HG03135 (cell line): ENCODE measurements around the gene CPM.
A peak's percentile ranks its signal among the peaks of the same experiment; 100 is the strongest.

Experiments
- ATAC-seq: cut with Tn5 transposase; IDR thresholded peaks from one replicate; pipeline ENCODE4 v1.9.1; 2021; ENCODE audit warnings: mild to moderate bottlenecking, moderate library complexity; ENCODE audit not compliant: unreplicated experiment

Gene CPM

DNA sequence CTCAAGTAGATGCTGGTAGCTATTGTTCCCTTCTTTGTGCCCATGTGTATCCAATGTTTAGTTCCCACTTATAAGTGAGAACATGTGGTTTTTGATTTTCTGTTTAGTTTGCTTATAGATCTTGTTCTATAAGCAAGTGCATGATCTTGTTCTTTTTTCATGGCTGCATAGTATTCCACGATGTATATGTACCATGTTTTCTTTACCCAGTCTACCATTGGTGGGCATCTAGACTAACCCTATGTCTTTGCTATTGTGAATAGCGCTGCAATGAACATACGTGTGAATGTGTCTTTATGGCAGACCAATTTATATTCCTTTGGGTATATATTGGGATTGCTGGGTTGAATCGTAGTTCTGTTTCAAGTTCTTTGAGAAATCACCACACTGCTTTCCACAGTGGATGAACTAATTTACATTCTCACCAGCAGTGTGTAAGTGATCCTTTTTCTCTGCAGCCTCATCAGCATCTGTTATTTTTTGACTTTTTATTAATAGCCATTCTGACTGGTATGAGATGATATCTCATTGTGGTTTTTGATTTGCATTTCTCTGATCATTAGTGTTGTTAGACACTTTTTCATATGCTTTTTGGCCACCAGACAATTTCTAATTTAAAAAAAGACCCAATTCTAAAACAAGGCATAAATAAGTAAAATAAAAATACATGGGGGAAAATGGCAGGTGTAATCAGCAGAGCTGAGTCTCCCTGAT lies 50.6 kb downstream of the CPM start:
- no peak for ATAC-seq

GRCh38 chr12:68880660-68881325 lies 52.2 kb downstream of the CPM start:
- no peak for ATAC-seq

DNA sequence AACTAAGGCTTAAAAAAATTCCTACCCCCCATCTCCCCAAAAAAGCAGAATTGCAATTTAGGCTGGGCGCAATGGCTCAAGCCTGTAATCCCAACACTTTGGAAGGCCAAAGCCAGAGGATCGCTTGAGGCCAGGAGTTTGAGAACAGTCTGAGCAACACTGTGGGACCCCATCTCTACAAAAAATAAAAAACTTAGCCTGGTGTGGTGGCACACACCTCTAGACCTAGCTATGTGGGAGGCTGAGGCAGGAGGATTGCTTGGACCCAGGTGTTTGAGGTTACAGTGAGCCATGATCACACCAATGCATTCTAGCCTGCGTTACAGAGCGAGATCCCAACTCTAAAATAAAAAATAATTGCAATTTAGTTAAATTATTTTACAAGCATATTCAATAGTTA lies 54.1 kb downstream of the CPM start:
- no peak for ATAC-seq

DNA sequence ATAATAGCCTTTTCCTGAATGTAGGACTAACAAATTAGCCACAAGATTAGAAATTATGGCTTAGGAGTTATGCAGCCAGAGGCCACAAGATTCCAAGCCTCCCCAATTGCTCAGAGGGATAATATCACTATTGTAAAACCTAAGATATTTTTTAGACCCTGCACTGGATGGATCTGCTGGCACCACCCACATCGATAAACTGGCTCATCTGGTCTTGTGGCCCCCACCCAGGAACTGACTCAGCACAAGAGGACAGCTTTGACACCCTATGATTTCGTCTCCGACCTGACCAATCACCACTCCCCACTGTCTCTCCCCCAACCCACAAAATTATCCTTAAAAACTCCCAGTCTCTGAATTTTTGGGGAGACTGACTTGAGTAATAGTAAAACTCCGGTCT lies 54.7 kb downstream of the CPM start:
- ATAC-seq: no peak

DNA sequence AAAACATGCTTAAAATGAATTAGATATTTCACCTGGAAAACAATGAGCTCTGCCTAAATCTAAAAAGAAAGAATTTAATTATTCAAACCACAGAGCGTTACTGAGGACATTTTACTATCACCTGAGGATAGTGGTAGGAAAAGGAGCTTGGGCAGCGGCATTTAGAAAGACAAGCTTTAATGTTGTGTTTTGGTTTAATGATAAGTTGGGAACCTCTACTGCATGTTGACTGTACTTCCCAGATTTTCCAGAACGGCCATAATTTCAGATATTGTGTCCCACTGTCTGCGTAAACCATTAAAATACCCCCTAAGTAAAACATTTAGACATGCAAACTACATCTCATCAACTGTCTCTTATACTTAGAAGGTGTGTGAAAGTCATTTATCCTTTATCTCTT lies 55.4 kb downstream of the CPM start:
- ATAC-seq: no peak

- no peak for ATAC-seq
Measured at GRCh38 chr12:68876461-68876860, 56.5 kb downstream of the CPM start.

DNA sequence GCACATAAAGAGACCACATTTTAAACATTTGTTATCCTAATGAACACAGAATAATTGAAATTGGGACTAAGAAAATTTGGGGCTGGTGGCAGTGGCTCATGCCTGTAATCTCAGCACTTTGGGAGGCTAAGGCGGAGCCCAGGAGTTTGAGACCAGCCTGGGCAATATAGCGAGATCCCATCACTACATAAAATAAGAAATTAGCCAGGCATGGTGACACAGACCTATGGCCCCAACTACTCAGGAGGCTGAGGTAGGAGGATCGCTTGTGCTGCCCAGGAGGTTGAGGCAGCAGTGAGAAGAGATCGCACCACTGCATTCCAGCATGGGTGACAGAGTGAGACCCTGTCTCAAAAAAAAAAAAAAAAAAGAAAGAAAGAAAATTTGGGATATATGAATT lies 59.7 kb downstream of the CPM start:
- no peak for ATAC-seq

- ATAC-seq: no peak
Measured at GRCh38 chr12:68871921-68872320, 61.0 kb downstream of the CPM start.

DNA sequence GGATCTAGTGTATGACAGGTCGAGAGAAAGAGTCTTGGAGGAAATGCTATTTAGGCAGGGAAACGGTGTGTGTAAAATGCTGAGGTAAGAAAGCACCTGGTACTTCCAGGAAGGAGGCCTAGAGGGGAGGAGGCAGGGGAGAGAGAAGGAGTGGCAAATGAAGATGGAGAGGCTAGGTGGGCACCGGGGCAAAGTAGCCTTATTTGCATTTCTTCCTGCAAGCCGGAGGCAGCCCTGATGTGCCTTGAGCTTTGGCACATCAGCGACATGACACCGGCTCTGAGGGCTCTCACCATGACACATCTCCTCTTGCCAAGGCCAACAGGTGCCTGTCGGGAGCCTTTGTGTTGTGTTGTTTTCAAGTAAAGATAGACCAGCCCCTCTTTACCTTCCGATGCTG lies 61.6 kb downstream of the CPM start:
- ATAC-seq: no peak

GRCh38 chr12:68870443-68870842 lies 62.5 kb downstream of the CPM start:
- ATAC-seq: no peak

- ATAC-seq: no peak
Measured at GRCh38 chr12:68870011-68870410, 63.0 kb downstream of the CPM start.

- ATAC-seq: no peak
Measured at GRCh38 chr12:68868043-68868790, 64.8 kb downstream of the CPM start.

DNA sequence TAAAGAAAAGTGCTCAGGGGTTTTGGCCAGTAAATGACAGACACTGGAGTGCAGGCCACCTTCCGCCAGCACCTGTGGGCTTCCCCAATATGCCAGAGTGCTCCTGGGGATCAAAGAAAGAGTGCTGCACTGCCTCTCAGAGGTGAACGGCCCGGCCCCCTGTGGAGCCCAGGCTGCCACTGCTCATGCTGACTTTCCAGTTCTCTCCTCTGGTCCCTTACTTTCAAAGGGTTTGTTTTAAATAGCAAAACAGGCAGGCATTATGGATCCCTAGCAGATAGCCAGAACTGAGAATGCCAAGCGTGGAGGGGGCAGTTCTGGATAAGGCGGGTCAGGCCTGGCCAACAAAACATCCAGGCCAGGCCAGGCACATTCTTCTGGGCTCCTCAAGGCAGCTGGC lies 65.4 kb downstream of the CPM start:
- no peak for ATAC-seq

GRCh38 chr12:68866950-68867349 lies 66.0 kb downstream of the CPM start:
- ATAC-seq: no peak

GRCh38 chr12:68865399-68866164 lies 67.4 kb downstream of the CPM start:
- no peak for ATAC-seq

GRCh38 chr12:68864604-68865003 lies 68.4 kb downstream of the CPM start:
- ATAC-seq: no peak

GRCh38 chr12:68863886-68864454 lies 69.0 kb downstream of the CPM start:
- ATAC-seq: peak; percentile 66

DNA sequence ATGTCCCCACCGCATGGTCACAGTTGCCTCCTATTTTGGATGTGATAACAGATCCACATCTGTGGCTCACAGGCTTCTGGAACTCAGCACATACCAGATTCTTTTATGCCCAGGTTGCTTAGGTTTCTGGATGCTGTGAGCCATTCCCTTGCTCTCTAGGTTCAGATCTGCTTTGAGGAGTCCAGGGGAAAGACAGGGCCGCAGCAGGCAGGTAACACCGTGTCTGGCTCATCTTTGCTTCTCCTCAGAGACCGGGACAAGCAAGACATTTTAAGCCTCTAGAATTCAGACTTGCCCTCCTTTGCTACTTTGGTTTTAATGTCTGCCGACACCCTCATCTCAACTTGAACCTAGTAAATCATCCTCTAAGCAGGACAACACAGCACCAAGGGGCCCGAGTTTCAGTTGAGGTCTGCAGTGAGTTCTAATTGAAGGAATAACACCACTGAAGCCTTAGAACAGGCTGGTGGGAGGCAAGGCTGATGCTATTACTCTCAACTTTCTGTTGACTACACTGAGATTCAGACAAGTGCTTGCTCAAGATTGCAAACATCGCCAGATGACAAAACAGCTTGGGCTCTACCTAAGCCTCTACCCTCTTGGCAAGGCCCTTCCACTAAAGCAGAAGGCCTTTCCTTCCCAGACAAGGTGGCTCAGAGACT lies 69.7 kb downstream of the CPM start:
- no peak for ATAC-seq

GRCh38 chr12:68861890-68862289 lies 71.1 kb downstream of the CPM start:
- ATAC-seq: no peak

- ATAC-seq: no peak
Measured at GRCh38 chr12:68856510-68856909, 76.5 kb downstream of the CPM start.
